ENCODE data around the gene RPS6KA3. TPM values are rescaled to one million over a fixed set of nuclear protein-coding genes. Genes with fewer than 3 reads are reported as not detected.

The RPS6KA3 gene
- total and polyA plus RNA-seq, 12 donors, result 6.2 to 41.9 (median 34.3) TPM

DNA sequence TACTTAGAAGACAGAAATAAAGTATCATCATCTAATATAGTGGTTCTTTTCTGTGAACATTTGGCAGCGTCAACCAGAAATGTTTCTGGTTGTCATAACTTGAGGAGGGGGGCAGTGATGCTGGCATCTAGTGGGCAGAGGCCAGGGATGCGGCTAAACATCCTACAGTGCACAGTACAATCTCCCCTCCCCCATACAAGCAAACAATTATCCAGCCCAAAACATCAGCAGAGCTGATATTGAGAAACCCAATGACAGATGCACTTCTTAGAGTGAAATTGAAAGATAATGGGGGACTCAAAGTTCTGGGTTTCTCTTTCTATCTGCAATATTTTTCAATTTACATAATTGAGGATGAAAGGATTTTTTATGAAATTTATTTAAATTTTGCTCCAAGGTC lies 123.1 kb downstream of the RPS6KA3 start:
- no peak for TF ChIP-seq CTCF (IDR thresholded peaks at IDR 0.05)
- TF ChIP-seq POLR2A (IDR thresholded peaks at IDR 0.05), result no peak
- 43 to 75% (median 69%) methylated on average over 2 of the region's 2 CpGs for WGBS, 4 donors
- Histone ChIP-seq H3K27ac (peak overlapping the region in 2 of 5 donors; percentile 3 to 61), H3K4me3 (no peak overlapping the region), H3K27me3 (no peaks in the 10 kb centered on the region), H3K9me3 (replicated peaks in 1 of 3) (no peaks in the 10 kb centered on the region), H3K4me1 (replicated peaks in 1 of 2) (peaks cover 7 to 18% of the 10 kb centered on the region in 2 donors), H3K36me3 (replicated peaks in 1 of 2) (no peaks in the 10 kb centered on the region)
- no peak for DNase-seq
- intact Hi-C loops (cut with DNase I), result no loop called here

DNA sequence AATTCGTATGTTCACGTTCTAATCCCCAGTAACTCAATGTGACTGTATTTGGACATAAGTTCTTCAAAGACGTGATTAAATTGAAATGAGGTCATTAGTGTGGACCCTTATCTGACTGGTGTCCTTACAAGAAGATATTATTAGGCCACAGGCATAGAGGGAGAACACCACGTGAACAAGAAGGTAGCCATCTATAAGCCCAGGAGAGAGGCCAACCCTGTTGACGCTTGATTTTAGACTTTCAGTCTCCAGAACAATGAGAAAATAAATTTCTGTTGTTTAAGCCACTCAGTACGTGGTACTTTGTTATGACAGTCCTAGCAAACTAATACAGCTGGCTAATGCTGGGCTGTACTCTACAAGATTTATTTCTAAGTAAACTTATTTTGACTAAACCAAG lies 123.6 kb downstream of the RPS6KA3 start:
- 52 to 67% (median 57%) methylated on average over 6 of the region's 6 CpGs; no CpG with 5 or more reads in 1 of the 4 donors for WGBS, 4 donors
- intact Hi-C loops (cut with DNase I), result no loop called here
- no peaks in the 10 kb centered on the region for H3K9me3 ChIP-seq (replicated peaks in 1 of 3)
- H3K4me3 ChIP-seq, result no peak overlapping the region
- DNase-seq, result peak in 1 of 7 donors; percentile 3
- peaks cover 0 to 4% of the 10 kb centered on the region in 2 donors for H3K36me3 ChIP-seq (replicated peaks in 1 of 2)
- H3K27me3 ChIP-seq, result no peaks in the 10 kb centered on the region
- H3K4me1 ChIP-seq (replicated peaks in 1 of 2), result peaks cover 7 to 19% of the 10 kb centered on the region in 2 donors
- no peak for TF ChIP-seq CTCF (IDR thresholded peaks at IDR 0.05)
- TF ChIP-seq POLR2A (IDR thresholded peaks at IDR 0.05), result no peak
- H3K27ac ChIP-seq, result peak overlapping the region in 3 of 5 donors; percentile 3 to 90 (median 61)

DNA sequence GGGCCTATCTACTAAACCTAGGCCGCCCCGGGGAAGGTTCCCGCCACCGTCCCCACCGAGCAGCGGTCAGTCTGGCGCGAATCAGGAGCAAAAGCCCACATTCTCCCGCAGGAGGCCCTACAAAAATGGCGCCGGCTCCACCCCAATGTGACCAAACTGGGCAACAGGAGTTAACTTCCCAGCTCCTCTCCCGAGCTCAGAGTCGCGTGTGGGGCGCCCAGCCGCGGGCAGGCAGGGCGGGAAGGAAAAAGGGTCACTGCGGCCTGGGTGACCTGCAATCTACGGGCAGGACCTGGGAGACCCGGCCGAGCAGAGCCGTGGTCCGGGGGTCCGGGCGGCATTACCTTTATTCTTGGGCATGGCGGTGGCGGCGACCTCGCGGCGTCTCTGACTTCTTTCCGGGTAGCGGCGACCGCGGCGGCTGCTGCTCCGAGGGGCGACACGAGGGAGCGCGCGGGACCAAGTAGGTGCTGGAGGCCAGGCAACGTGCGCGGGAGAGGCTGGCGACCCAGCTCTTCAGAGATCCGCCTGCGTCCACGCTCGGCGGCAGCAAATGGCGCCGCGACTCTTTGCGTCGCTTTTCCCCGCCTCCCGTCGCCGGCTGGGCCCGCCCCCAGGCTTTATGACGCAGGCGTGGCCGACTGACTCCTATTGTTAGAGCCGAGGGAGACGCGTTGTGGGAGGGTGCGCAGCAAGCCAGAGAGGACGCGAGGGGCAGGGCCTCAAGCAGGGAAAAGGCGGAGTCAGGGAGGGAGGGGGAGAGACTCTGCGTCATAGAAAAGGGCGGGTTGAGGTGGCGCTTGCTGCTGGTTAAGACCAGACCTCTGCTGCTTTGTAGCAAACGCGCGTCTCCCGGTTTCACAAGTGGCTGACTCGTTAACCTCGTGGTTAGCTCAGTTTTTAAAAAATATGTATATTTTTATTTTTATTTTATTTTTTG lies 125.2 kb downstream of the RPS6KA3 start, which contains the start of gene EIF1AX:
TSS of gene EIF1AX (minus strand) at position 558 of the 940 bp plus-strand sequence. CDS start at position 360, 198 bp downstream.
- Histone ChIP-seq H3K4me1 (replicated peaks in 1 of 2) (peaks cover 7 to 19% of the 10 kb centered on the region in 2 donors), H3K9me3 (replicated peaks in 1 of 3) (no peaks in the 10 kb centered on the region), H3K27ac (peak within 1 kb of the TSS; percentile 30 to 92 (median 90)), H3K27me3 (no peaks in the 10 kb centered on the region), H3K4me3 (peak within 1 kb of the TSS; percentile 51 to 78 (median 61)), H3K36me3 (replicated peaks in 1 of 2) (peaks cover 0 to 19% of the 10 kb centered on the region in 2 donors)
- TF ChIP-seq POLR2A (IDR thresholded peaks at IDR 0.05) (peak; percentile 95 to 97), CTCF (IDR thresholded peaks at IDR 0.05) (no peak)
- intact Hi-C loops (cut with DNase I), result no loop called here
- WGBS, 4 donors, result 0 to 3% (median 2%) methylated on average over 5 to 73 of the region's 82 CpGs
- DNase-seq, result peak; percentile 97 to 100 (median 99)

GRCh38 chrX:20140420-20140819 lies 126.3 kb downstream of the RPS6KA3 start:
- 0 to 37% (median 16%) methylated on average over 3 of the region's 3 CpGs for WGBS, 4 donors
- no peaks in the 10 kb centered on the region for H3K9me3 ChIP-seq (replicated peaks in 1 of 3)
- H3K27ac ChIP-seq, result no peak overlapping the region
- no peak for TF ChIP-seq POLR2A (IDR thresholded peaks at IDR 0.05)
- no peak for TF ChIP-seq CTCF (IDR thresholded peaks at IDR 0.05)
- intact Hi-C loops (cut with DNase I), result no loop called here
- H3K4me1 ChIP-seq (replicated peaks in 1 of 2), result peaks cover 7 to 19% of the 10 kb centered on the region in 2 donors
- peak overlapping the region in 2 of 4 donors; percentile 66 to 78 for H3K4me3 ChIP-seq
- DNase-seq, result no peak
- no peaks in the 10 kb centered on the region for H3K27me3 ChIP-seq
- peaks cover 0 to 26% of the 10 kb centered on the region in 2 donors for H3K36me3 ChIP-seq (replicated peaks in 1 of 2)
